Naive thymus-derived CD4-positive, alpha-beta T cell (primary cell): Measurements from ENCODE around the gene ZNF101. TPM values are rescaled to one million over a fixed set of nuclear protein-coding genes. Genes with fewer than 3 reads are reported as not detected.
A peak's percentile ranks its signal among the peaks of the same experiment; 100 is the strongest.

Source experiments
- ATAC-seq: fragments of 150-1000 bp; cut with Tn5 transposase; 2 replicates; pipeline ENCODE4 v1.10.0; 2021; ENCODE audit warnings: mild to moderate bottlenecking, moderate library complexity
- CTCF ChIA-PET: fragments of 350-600 bp; sonication (Branson Sonifier 250); formaldehyde crosslinking; loops from one replicate; lab custom pipeline; 2021; ENCODE audit warnings: antibody characterized with exemption; lab: Charles Lee
- POLR2A ChIA-PET: fragments of 350-600 bp; sonication (Branson Sonifier 250); formaldehyde crosslinking; loops from one replicate; lab custom pipeline; 2021; ENCODE audit warnings: antibody characterized with exemption, inconsistent platforms; lab: Charles Lee
- DNase-seq, 9 donors: peaks; one replicate each; pipeline versions ENCODE4 v3.0.0 to v3.0.0-alpha.2; 2020 to 2022; ENCODE audit warnings: mixed read lengths in 1 of 9
- H3K27ac ChIP-seq: one replicate; pipeline ENCODE4 v1.7.0; 2013; ENCODE audit warnings: mild to moderate bottlenecking, low read depth, low read length, moderate library complexity
- H3K27me3 ChIP-seq, 2 donors: one replicate each; pipeline ENCODE4 v1.7.0; 2013; ENCODE audit warnings: low read length in 2 of 2, mild to moderate bottlenecking in 2 of 2, moderate library complexity in 2 of 2; ENCODE audit not compliant: control insufficient read depth in 2 of 2, insufficient read depth in 2 of 2
- H3K36me3 ChIP-seq, 3 experiments: 1 replicate in 2 of 3; 2 replicates in 1 of 3; pipeline ENCODE4 v1.7.0; 2013; ENCODE audit warnings: low read length in 3 of 3, mild to moderate bottlenecking in 3 of 3, moderate library complexity in 1 of 3; ENCODE audit not compliant: insufficient read depth in 3 of 3, control insufficient read depth in 2 of 3
- H3K4me1 ChIP-seq, 2 donors: one replicate each; pipeline ENCODE4 v1.7.0; 2013; ENCODE audit warnings: low read length in 2 of 2, mild to moderate bottlenecking in 2 of 2, moderate library complexity in 1 of 2; ENCODE audit not compliant: control insufficient read depth in 2 of 2, insufficient read depth in 2 of 2
- H3K4me3 ChIP-seq: 2 replicates; pipeline ENCODE4 v1.7.0; 2013; ENCODE audit warnings: mild to moderate bottlenecking, low read length
- H3K9me3 ChIP-seq, 3 experiments: 1 replicate in 2 of 3; 2 replicates in 1 of 3; pipeline ENCODE4 v1.7.0; 2013; ENCODE audit warnings: low read length in 3 of 3; ENCODE audit not compliant: control insufficient read depth in 2 of 3
- H3K27ac Mint-ChIP-seq, 9 donors: one replicate each; pipeline ENCODE4 v1.8.0; 2020 to 2022; ENCODE audit warnings: mixed read lengths in 9 of 9, mild to moderate bottlenecking in 8 of 9, moderate library complexity in 5 of 9, inconsistent platforms in 2 of 9
- H3K27me3 Mint-ChIP-seq, 5 donors: one replicate each; pipeline ENCODE4 v1.8.0; 2021 to 2022; ENCODE audit warnings: mixed read lengths in 5 of 5, mild to moderate bottlenecking in 1 of 5
- H3K36me3 Mint-ChIP-seq, 5 donors: one replicate each; pipeline ENCODE4 v1.8.0; 2020 to 2022; ENCODE audit warnings: mixed read lengths in 5 of 5, mild to moderate bottlenecking in 3 of 5, inconsistent platforms in 1 of 5
- H3K4me1 Mint-ChIP-seq, 7 donors: one replicate each; pipeline ENCODE4 v1.8.0; 2020 to 2022; ENCODE audit warnings: mixed read lengths in 7 of 7, mild to moderate bottlenecking in 3 of 7, inconsistent platforms in 1 of 7
- H3K4me3 Mint-ChIP-seq, 10 donors: one replicate each; pipeline ENCODE4 v1.8.0; 2020 to 2022; ENCODE audit warnings: mild to moderate bottlenecking in 10 of 10, mixed read lengths in 10 of 10, moderate library complexity in 6 of 10, inconsistent platforms in 2 of 10
- H3K9me3 Mint-ChIP-seq, 11 donors: one replicate each; pipeline ENCODE4 v1.8.0; 2020 to 2022; ENCODE audit warnings: mixed read lengths in 11 of 11, mild to moderate bottlenecking in 4 of 11, inconsistent platforms in 1 of 11, moderate library complexity in 1 of 11
- intact Hi-C, 2 donors: fragments of 100-400 bp; cut with micrococcal nuclease; formaldehyde crosslinking; loops; one replicate each; pipeline ENCODE4 v1.15.1; 2023
- polyA plus RNA-seq, 2 donors: library from polyadenylated mRNA; unstranded; fragments of 300-500 nt; fragmentation: Illumina TruSeq; gene quantifications; one replicate each; pipeline ENCODE4 v1.2.3, GENCODE V29; 2021
- total RNA-seq, 6 experiments: library from RNA in 5 of 6; stranded (reverse) in 5 of 6; gene quantifications; 1 replicate in 5 of 6; 2 replicates in 1 of 6; pipeline ENCODE4 v1.2.3 and lab custom pipeline; 2021 to 2026

ZNF101 gene
- total and polyA plus RNA-seq, 7 experiments from 2014 or later, result 67.8 to 202 (median 113) TPM

DNA sequence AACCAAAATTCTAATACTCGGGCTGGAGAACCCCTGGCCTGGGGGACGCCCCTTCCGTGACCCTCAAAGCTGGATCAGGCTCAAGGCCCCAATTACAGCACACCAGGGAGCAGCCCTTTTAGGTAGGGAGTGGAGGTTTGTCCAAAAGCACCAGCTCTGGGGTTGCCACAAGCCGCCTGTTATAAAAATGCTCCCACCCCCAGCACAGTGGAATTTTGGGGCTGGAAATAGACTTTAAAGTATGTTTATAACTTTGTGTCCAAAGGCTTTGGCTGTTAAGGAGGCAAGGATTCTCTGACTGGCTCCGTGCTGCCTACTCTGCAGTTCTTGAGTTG is 24.6 kb upstream of the ZNF101 start:
- Histone ChIP-seq H3K27ac (peak overlapping the region; percentile 89), H3K4me1 (peaks cover 10 to 18% of the 10 kb centered on the region in 2 donors), H3K36me3 (peaks cover 0 to 70% (median 7%) of the 10 kb centered on the region in 3 experiments), H3K4me3 (peak overlapping the region; percentile 82), H3K9me3 (no peaks in the 10 kb centered on the region), H3K27me3 (no peaks in the 10 kb centered on the region)
- ATAC-seq (no peak), DNase-seq (no peak)
- intact Hi-C loops, result loop anchor here in 1 of 2 donors (5.0 kb wide), 1 partner anchor 257 kb away; no protein-coding TSS in a partner anchor
- peaks cover 12 to 25% (median 18%) of the 10 kb centered on the region in 7 donors for H3K4me1 Mint-ChIP-seq
- ChIA-PET CTCF (interaction anchor here (0.7 to 1.6 kb wide), 9 partner anchors 25 to 314 kb away, joined by 3 to 25 read pairs (median 4); partner anchors contain the start of genes YJEFN3 and ZNF101), POLR2A (interaction anchor here (0.7 to 3.2 kb wide), 19 partner anchors 11 to 222 kb away, joined by 3 to 30 read pairs (median 4); partner anchors contain the start of genes ATP13A1, YJEFN3, ZNF101 and ZNF253)
- H3K27ac Mint-ChIP-seq, result peak overlapping the region; percentile 88 to 98 (median 97)
- H3K27me3 Mint-ChIP-seq, result no peaks in the 10 kb centered on the region
- peak overlapping the region; percentile 93 to 100 (median 98) for H3K4me3 Mint-ChIP-seq
- H3K36me3 Mint-ChIP-seq, result peaks cover 0 to 20% (median 0%) of the 10 kb centered on the region in 5 donors
- no peaks in the 10 kb centered on the region for H3K9me3 Mint-ChIP-seq

DNA sequence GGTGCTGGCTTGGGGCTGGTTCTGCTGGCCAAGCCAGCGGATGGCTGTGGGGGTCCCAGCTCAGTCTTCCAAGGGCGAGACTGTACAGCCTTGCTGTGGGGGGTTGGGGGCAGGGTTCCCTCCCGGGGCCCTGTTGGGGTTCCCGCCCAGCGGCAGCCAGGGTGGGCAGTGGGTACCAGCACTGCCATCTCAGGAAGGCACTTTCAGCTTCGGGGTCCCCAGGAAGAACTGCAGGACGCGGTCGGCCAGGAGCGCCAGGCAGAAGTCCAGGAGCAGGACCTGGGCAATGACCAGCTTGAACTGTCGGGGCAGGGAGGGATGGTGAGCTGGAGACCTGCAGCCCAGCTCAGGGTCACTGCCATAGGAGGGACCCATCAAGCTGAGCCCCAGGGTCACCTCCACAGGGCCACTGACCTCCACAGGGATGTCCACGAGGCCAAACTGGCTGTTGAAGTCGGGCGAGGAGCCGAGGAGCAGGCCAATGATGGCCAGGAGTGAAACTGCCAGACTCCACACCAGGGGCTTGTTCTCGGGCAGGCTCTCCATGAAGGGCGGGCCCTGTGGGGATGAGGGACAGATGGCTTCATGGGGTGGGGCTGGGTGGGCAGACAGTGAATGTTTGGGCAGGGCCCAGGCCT is 23.3 kb upstream of the ZNF101 start:
- Histone ChIP-seq H3K4me1 (peaks cover 10 to 18% of the 10 kb centered on the region in 2 donors), H3K36me3 (peaks cover 0 to 70% (median 3%) of the 10 kb centered on the region in 3 experiments)

DNA sequence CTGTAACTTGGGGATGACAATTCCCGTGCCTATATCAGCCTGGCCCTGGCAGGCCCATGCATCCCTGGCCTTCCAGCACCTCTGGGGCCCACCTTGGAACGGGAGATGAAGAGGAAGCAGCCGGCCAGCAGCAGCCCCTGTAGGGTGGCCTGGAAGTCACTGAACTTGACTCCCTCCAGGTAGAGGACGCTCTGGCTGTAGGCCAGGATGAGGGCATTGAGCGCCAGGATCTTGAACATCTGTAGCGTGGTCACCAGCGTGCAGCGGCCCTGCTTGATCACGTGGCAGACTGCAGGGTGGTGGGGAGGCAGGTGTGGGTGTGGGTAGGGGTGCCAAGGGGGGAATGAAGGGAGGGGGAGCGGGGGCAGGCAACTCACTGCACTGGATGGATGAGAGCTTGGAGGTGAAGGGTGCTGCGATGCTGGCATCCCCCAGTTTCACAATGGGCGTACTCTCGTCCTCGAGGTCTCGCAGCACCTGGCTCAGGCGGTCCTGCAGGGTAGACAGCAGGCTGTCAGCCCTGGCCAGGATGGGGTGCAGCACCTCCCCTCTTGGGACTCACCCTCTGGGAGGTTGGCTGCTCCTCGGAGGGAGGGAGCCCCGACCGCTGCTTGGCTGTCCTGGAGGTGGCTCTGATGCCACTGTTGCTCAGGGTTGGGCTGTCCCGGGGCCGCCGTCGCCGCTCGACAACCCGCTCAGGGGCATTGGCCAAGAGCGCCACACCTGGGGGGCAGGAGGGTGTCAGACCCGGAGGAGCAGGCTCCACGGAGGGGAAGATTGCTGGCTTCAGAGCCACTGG is 21.4 kb upstream of the ZNF101 start:
- H3K4me1 Mint-ChIP-seq, result peaks cover 2 to 13% (median 8%) of the 10 kb centered on the region in 7 donors
- intact Hi-C loops, result no loop called here
- H3K9me3 Mint-ChIP-seq, result no peaks in the 10 kb centered on the region
- H3K4me3 Mint-ChIP-seq, result no peak overlapping the region
- no peak for ATAC-seq
- peak overlapping the region in 1 of 9 donors; percentile 59 for H3K27ac Mint-ChIP-seq
- Histone ChIP-seq H3K9me3 (no peaks in the 10 kb centered on the region), H3K4me3 (no peak overlapping the region), H3K36me3 (peaks cover 0 to 77% (median 12%) of the 10 kb centered on the region in 3 experiments), H3K27ac (no peak overlapping the region), H3K4me1 (peaks cover 5% of the 10 kb centered on the region in 2 donors), H3K27me3 (no peaks in the 10 kb centered on the region)
- CTCF ChIA-PET, result no interaction called here
- no peaks in the 10 kb centered on the region for H3K27me3 Mint-ChIP-seq
- POLR2A ChIA-PET, result no interaction called here
- DNase-seq, result no peak
- peaks cover 0 to 28% (median 4%) of the 10 kb centered on the region in 5 donors for H3K36me3 Mint-ChIP-seq

More for the DNA sequence above, 23.3 kb upstream of the ZNF101 start:
- intact Hi-C loops, result no loop called here
- DNase-seq (no peak), ATAC-seq (no peak)
- H3K4me3 ChIP-seq, result no peak overlapping the region
- Mint-ChIP-seq H3K36me3 (peaks cover 0 to 25% (median 0%) of the 10 kb centered on the region in 5 donors), H3K4me1 (peaks cover 8 to 19% (median 13%) of the 10 kb centered on the region in 7 donors), H3K27me3 (no peaks in the 10 kb centered on the region), H3K27ac (peak overlapping the region in 3 of 9 donors; percentile 13 to 95 (median 21)), H3K9me3 (no peaks in the 10 kb centered on the region), H3K4me3 (no peak overlapping the region)
- CTCF ChIA-PET, result interaction anchor here (1.0 to 1.1 kb wide), 4 partner anchors 12 to 113 kb away, joined by 3 to 7 read pairs (median 3); no protein-coding TSS in a partner anchor
- no peaks in the 10 kb centered on the region for H3K27me3 ChIP-seq
- POLR2A ChIA-PET, result interaction anchor here (2.5 to 3.2 kb wide), 2 partner anchors 23 to 112 kb away, joined by 19 to 30 read pairs; partner anchors contain the start of gene ZNF101
- H3K9me3 ChIP-seq, result no peaks in the 10 kb centered on the region
- H3K27ac ChIP-seq, result peak overlapping the region; percentile 18

DNA sequence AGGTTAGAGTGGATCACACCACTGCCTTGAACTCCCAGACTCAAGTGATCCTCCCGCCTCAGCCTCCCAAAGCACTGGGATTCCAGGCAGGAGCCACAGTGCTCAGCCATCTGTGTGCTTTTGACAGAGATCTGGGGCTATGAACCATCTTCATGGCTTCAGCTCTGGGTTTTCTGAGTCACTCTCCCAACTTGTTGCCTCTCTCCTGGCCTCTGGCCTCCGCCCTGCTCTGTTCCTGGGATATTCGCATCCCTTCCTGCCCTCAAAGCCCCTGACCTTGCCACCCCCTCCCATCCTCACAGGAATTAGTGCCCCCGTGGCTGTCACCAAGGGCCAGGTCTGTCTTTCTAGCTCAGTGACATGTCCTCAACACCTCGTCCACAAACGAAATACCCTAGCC is 19.5 kb upstream of the ZNF101 start:
- no peak for DNase-seq
- peaks cover 0 to 32% (median 12%) of the 10 kb centered on the region in 5 donors for H3K36me3 Mint-ChIP-seq
- Histone ChIP-seq H3K9me3 (no peaks in the 10 kb centered on the region), H3K27me3 (no peaks in the 10 kb centered on the region), H3K36me3 (peaks cover 4 to 93% (median 14%) of the 10 kb centered on the region in 3 experiments), H3K27ac (no peak overlapping the region), H3K4me3 (no peak overlapping the region), H3K4me1 (peaks cover under 1% of the 10 kb centered on the region in 2 donors)
- no peaks in the 10 kb centered on the region for H3K27me3 Mint-ChIP-seq
- peaks cover 0 to 4% (median 0%) of the 10 kb centered on the region in 7 donors for H3K4me1 Mint-ChIP-seq
- ATAC-seq, result no peak
- ChIA-PET CTCF (interaction anchor here (1.4 kb wide), 1 partner anchor 117 kb away, joined by 3 read pairs; no protein-coding TSS in a partner anchor), POLR2A (interaction anchor here (1.1 kb wide), 1 partner anchor 117 kb away, joined by 3 read pairs; no protein-coding TSS in a partner anchor)
- peak overlapping the region in 1 of 9 donors; percentile 54 for H3K27ac Mint-ChIP-seq
- intact Hi-C loops, result no loop called here
- H3K9me3 Mint-ChIP-seq, result no peaks in the 10 kb centered on the region
- H3K4me3 Mint-ChIP-seq, result no peak overlapping the region

DNA sequence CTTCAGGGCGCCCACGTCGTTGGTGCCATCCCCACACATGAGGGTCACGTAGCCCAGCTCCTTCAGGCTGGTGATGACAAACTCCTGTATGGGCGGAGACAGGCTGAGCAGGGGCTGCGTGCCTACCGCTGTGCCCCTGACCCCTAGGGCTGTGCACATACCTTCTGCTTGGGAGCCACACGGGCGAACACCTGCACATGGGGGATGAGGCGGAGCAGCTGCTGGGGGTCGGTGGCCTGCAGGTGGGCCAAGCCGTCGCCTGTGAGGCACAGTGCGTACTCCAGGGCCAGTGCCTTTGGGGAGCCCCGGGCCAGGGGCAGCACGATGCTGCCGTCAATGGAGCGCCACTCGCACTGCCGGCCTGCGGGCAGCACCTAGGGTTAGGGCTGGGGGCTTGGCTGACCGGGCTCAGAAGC is 19.1 kb upstream of the ZNF101 start:
- Histone ChIP-seq H3K27ac (no peak overlapping the region), H3K9me3 (no peaks in the 10 kb centered on the region), H3K27me3 (no peaks in the 10 kb centered on the region), H3K36me3 (peaks cover 4 to 93% (median 17%) of the 10 kb centered on the region in 3 experiments), H3K4me3 (no peak overlapping the region), H3K4me1 (no peaks in the 10 kb centered on the region)
- DNase-seq (peak in 1 of 9 donors; percentile 5), ATAC-seq (no peak)
- POLR2A ChIA-PET, result interaction anchor here (1.1 kb wide), 1 partner anchor 117 kb away, joined by 3 read pairs; no protein-coding TSS in a partner anchor
- CTCF ChIA-PET, result no interaction called here
- Mint-ChIP-seq H3K9me3 (no peaks in the 10 kb centered on the region), H3K4me1 (peaks cover 0 to 4% (median 0%) of the 10 kb centered on the region in 7 donors), H3K36me3 (peaks cover 0 to 30% (median 12%) of the 10 kb centered on the region in 5 donors), H3K27me3 (no peaks in the 10 kb centered on the region), H3K27ac (no peak overlapping the region), H3K4me3 (no peak overlapping the region)
- intact Hi-C loops, result no loop called here

DNA sequence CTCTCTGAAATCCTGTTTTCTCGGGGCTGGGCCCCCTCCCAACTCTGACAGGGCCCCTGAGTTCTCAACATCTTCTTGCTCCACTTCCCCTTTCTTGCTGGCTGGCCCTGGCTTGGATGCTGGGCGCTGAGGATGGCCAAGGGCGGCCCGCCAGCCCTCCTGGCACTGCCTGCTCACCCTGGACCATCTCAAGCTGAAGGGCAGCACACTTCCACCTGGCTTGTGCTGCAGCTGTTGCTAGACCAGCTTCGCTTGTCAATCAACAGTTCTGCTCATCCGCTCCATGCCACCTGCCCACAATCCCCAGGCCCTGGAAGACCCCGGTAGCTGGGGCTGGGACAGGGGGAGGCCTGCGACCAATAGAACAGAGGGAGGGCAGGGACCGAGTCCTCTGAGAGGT is 18.3 kb upstream of the ZNF101 start:
- POLR2A ChIA-PET, result interaction anchor here (1.0 to 1.1 kb wide), 4 partner anchors 13 to 164 kb away, joined by 3 to 4 read pairs (median 4); partner anchors contain the start of genes ATP13A1 and ZNF101
- CTCF ChIA-PET, result interaction anchor here (0.7 kb wide), 1 partner anchor 18 kb away, joined by 3 read pairs; no protein-coding TSS in a partner anchor
- peaks cover 0 to 29% (median 12%) of the 10 kb centered on the region in 5 donors for H3K36me3 Mint-ChIP-seq
- H3K9me3 Mint-ChIP-seq, result no peaks in the 10 kb centered on the region
- H3K27me3 ChIP-seq, result no peaks in the 10 kb centered on the region
- no peak overlapping the region for H3K4me3 ChIP-seq
- H3K27me3 Mint-ChIP-seq, result no peaks in the 10 kb centered on the region
- peak overlapping the region in 4 of 9 donors; percentile 51 to 62 (median 55) for H3K27ac Mint-ChIP-seq
- H3K27ac ChIP-seq, result no peak overlapping the region
- no peak for ATAC-seq
- DNase-seq, result peak in 1 of 9 donors; percentile 6
- no peaks in the 10 kb centered on the region for H3K9me3 ChIP-seq
- H3K4me1 Mint-ChIP-seq, result peaks cover 0 to 6% (median 0%) of the 10 kb centered on the region in 7 donors
- H3K4me3 Mint-ChIP-seq, result no peak overlapping the region
- intact Hi-C loops, result no loop called here
- no peaks in the 10 kb centered on the region for H3K4me1 ChIP-seq
- peaks cover 4 to 93% (median 24%) of the 10 kb centered on the region in 3 experiments for H3K36me3 ChIP-seq
